Thoracic aorta (tissue), 2 donors: ENCODE data around the gene TPRA1. TPM values are rescaled to one million over a fixed set of nuclear protein-coding genes. Genes with fewer than 3 reads are reported as not detected.

Experiments
- ATAC-seq: fragments of 150-250 bp; one replicate; pipeline ENCODE4 v1.8.0; 2017; ENCODE audit warnings: low read depth; ENCODE audit not compliant: insufficient number of reproducible peaks, low FRiP score
- DNase-seq: peaks from one replicate; pipeline ENCODE4 v3.0.0-alpha.2; 2020; ENCODE audit warnings: low spot score
- H3K27ac ChIP-seq, 2 donors: fragments of 200-600 bp; sonication (generic); 1 replicate in 1 of 2; 2 replicates in 1 of 2; pipeline ENCODE4 v1.5.1; 2016; ENCODE audit warnings: mild to moderate bottlenecking in 2 of 2, moderate library complexity in 2 of 2
- H3K27me3 ChIP-seq: fragments of 200-600 bp; sonication (generic); replicated peaks from 2 replicates; pipeline ENCODE4 v1.6.0; 2016; ENCODE audit warnings: mild to moderate bottlenecking; ENCODE audit not compliant: insufficient read depth
- H3K36me3 ChIP-seq: fragments of 200-600 bp; sonication (generic); one replicate; pipeline ENCODE4 v1.5.1; 2016
- H3K4me1 ChIP-seq, 2 donors: fragments of 200-600 bp; sonication (generic); 1 replicate in 1 of 2; 2 replicates in 1 of 2; pipeline versions ENCODE4 v1.5.1 to v1.6.0; 2016; ENCODE audit warnings: low read depth in 2 of 2, mild to moderate bottlenecking in 1 of 2; ENCODE audit not compliant: control insufficient read depth in 1 of 2
- H3K4me3 ChIP-seq: fragments of 200-600 bp; sonication (generic); 2 replicates; pipeline ENCODE4 v1.5.1; 2016; ENCODE audit warnings: mild to moderate bottlenecking
- H3K9me3 ChIP-seq: fragments of 200-600 bp; sonication (generic); 2 replicates; pipeline ENCODE4 v1.5.1; 2016
- CTCF ChIP-seq: fragments of 200-600 bp; sonication (generic); IDR thresholded peaks from one replicate; pipeline ENCODE4 v1.5.1; 2019; ENCODE audit warnings: antibody characterized with exemption
- total RNA-seq, 2 donors: library from RNA; depleted of rRNA; stranded (reverse); fragments of >200 nt; gene quantifications; one replicate each; pipeline versions ENCODE4 v1.1.0 to v1.2.3, GENCODE V29; 2016

TPRA1 gene
- total RNA-seq, 2 donors from 2014 or later, result 32.0 to 37.8 TPM

GRCh38 chr3:127569160-127569559, 21.4 kb downstream of the TPRA1 start:
- DNase-seq (no peak), ATAC-seq (no peak)
- Histone ChIP-seq H3K4me3 (no peak overlapping the region), H3K9me3 (no peaks in the 10 kb centered on the region), H3K27me3 (no peaks in the 10 kb centered on the region), H3K36me3 (peaks cover 17% of the 10 kb centered on the region), H3K27ac (no peak overlapping the region), H3K4me1 (no peaks in the 10 kb centered on the region)
- TF ChIP-seq CTCF, result no peak

- no peaks in the 10 kb centered on the region for H3K27me3 ChIP-seq
- no peak overlapping the region for H3K27ac ChIP-seq
- DNase-seq (no peak), ATAC-seq (no peak)
- no peaks in the 10 kb centered on the region for H3K4me1 ChIP-seq
- peaks cover 15% of the 10 kb centered on the region for H3K36me3 ChIP-seq
- no peak overlapping the region for H3K4me3 ChIP-seq
- no peaks in the 10 kb centered on the region for H3K9me3 ChIP-seq
- TF ChIP-seq CTCF, result no peak
These were observed 21.9 kb downstream of the TPRA1 start for GRCh38 chr3:127568586-127568985.

- no peak overlapping the region for H3K4me3 ChIP-seq
- H3K4me1 ChIP-seq, result no peaks in the 10 kb centered on the region
- no peak for ATAC-seq
- no peak for DNase-seq
- no peaks in the 10 kb centered on the region for H3K9me3 ChIP-seq
- peaks cover 6% of the 10 kb centered on the region for H3K36me3 ChIP-seq
- no peak for TF ChIP-seq CTCF
- H3K27ac ChIP-seq, result no peak overlapping the region
- no peaks in the 10 kb centered on the region for H3K27me3 ChIP-seq
These were observed 23.7 kb downstream of the TPRA1 start for GRCh38 chr3:127566833-127567232.

GRCh38 chr3:127565711-127566110, 24.8 kb downstream of the TPRA1 start:
- ATAC-seq, result no peak
- Histone ChIP-seq H3K36me3 (peaks cover 4% of the 10 kb centered on the region), H3K27ac (no peak overlapping the region), H3K27me3 (no peaks in the 10 kb centered on the region), H3K4me1 (no peaks in the 10 kb centered on the region), H3K9me3 (no peaks in the 10 kb centered on the region), H3K4me3 (no peak overlapping the region)
- DNase-seq, result no peak
- TF ChIP-seq CTCF, result no peak

GRCh38 chr3:127560051-127560787, 30.3 kb downstream of the TPRA1 start:
- Histone ChIP-seq H3K4me3 (no peak overlapping the region), H3K27me3 (no peaks in the 10 kb centered on the region), H3K4me1 (no peaks in the 10 kb centered on the region), H3K27ac (no peak overlapping the region), H3K9me3 (no peaks in the 10 kb centered on the region), H3K36me3 (no peaks in the 10 kb centered on the region)
- no peak for DNase-seq
- no peak for ATAC-seq
- no peak for TF ChIP-seq CTCF
